Kidney (tissue), 14 donors: Measurements from ENCODE around the gene RUFY1. TPM values are rescaled to one million over a fixed set of nuclear protein-coding genes. Genes with fewer than 3 reads are reported as not detected.

Experiments
- DNase-seq, 5 donors: peaks; one replicate each; pipeline ENCODE4 v3.0.0-alpha.2; 2013 to 2020
- FAIRE-seq: peaks from 2 replicates; lab custom pipeline; 2012; peaks lifted over from hg19 to GRCh38; lab: Jason Lieb, UNC
- H3K27ac ChIP-seq, 2 donors: one replicate each; pipeline ENCODE4 v1.7.0; 2013; ENCODE audit warnings: low read depth in 2 of 2, low read length in 2 of 2, inconsistent platforms in 1 of 2
- H3K27me3 ChIP-seq: one replicate; pipeline ENCODE4 v1.7.1; 2013; ENCODE audit warnings: low read length, inconsistent platforms; ENCODE audit not compliant: control insufficient read depth, insufficient read depth
- H3K36me3 ChIP-seq, 3 donors: one replicate each; pipeline versions ENCODE4 v1.7.0 to v1.7.1; 2013; ENCODE audit warnings: low read length in 3 of 3, control low read depth in 1 of 3, inconsistent platforms in 1 of 3; ENCODE audit not compliant: insufficient read depth in 3 of 3, control insufficient read depth in 2 of 3
- H3K4me1 ChIP-seq, 3 donors: one replicate each; pipeline versions ENCODE4 v1.7.0 to v1.7.1; 2013; ENCODE audit warnings: low read length in 3 of 3, inconsistent platforms in 1 of 3, low read depth in 1 of 3; ENCODE audit not compliant: control insufficient read depth in 2 of 3, insufficient read depth in 2 of 3
- H3K4me3 ChIP-seq, 3 donors: one replicate each; pipeline versions ENCODE4 v1.7.0 to v1.8.1; 2013; ENCODE audit warnings: low read length in 3 of 3, control low read depth in 1 of 3, inconsistent platforms in 1 of 3
- H3K9ac ChIP-seq, 3 donors: one replicate each; pipeline versions ENCODE4 v1.7.0 to v1.7.1; 2013; ENCODE audit warnings: low read length in 3 of 3, control low read depth in 1 of 3, inconsistent platforms in 1 of 3
- H3K9me3 ChIP-seq, 3 donors: one replicate each; pipeline versions ENCODE4 v1.7.0 to v1.7.1; 2013; ENCODE audit warnings: low read length in 3 of 3, control low read depth in 1 of 3, inconsistent platforms in 1 of 3; ENCODE audit not compliant: control insufficient read depth in 2 of 3, insufficient read depth in 1 of 3
- CTCF ChIP-seq: IDR thresholded peaks from 3 replicates; pipeline ENCODE4 v1.5.1; 2012; ENCODE audit warnings: mild to moderate bottlenecking, moderate library complexity, borderline replicate concordance; ENCODE audit not compliant: insufficient read depth; ENCODE audit errors: extremely low read depth
- intact Hi-C: fragments of 100-400 bp; cut with DNase I; formaldehyde crosslinking; loops from one replicate; pipeline ENCODE4 v1.11.1; 2022
- polyA plus RNA-seq: library from polyadenylated mRNA; stranded (reverse); fragments of 350-450 nt; fragmentation: Illumina TruSeq; extraction: RNeasy Lipid Tissue Mini Kit (QIAGEN cat#74804); gene quantifications from one replicate; pipeline ENCODE4 v1.2.3, GENCODE V29; 2014; ENCODE audit warnings: low read depth, low replicate concordance; ENCODE audit not compliant: insufficient read depth
- total RNA-seq: library from RNA; stranded (reverse); fragmentation: NEBNext Ultra II Directional; extraction: Animal tissue kit (Norgen Biotek cat#: 25700); gene quantifications from one replicate; pipeline ENCODE4 v1.2.1, GENCODE V29; 2021
- donor health status: control.
- donor health status: control.
- donor health status: control.
- donor health status: control.
- donor health status: control.
- donor health status: DM: yes; HTN: yes; CAD: no.
- donor health status: Normal renal cell carcinoma (clear cell type).

The RUFY1 gene
- total and polyA plus RNA-seq, 2 donors from 2014 or later = 48.5 to 56.3 TPM

GRCh38 chr5:179504191-179504590 is 46.2 kb upstream of the RUFY1 start:
- H3K36me3 ChIP-seq = no peaks in the 10 kb centered on the region
- DNase-seq (peak in 1 of 5 donors; percentile 32), FAIRE-seq (no peak)
- no peak overlapping the region for H3K9ac ChIP-seq
- no peaks in the 10 kb centered on the region for H3K4me1 ChIP-seq
- H3K9me3 ChIP-seq = no peaks in the 10 kb centered on the region
- H3K27ac ChIP-seq = no peak overlapping the region
- intact Hi-C loops = no loop called here
- H3K27me3 ChIP-seq = no peaks in the 10 kb centered on the region
- TF ChIP-seq CTCF = no peak
- no peak overlapping the region for H3K4me3 ChIP-seq

GRCh38 chr5:179504600-179505396 is 45.6 kb upstream of the RUFY1 start:
- DNase-seq (peak in 3 of 5 donors; percentile 27 to 42 (median 30)), FAIRE-seq (no peak)
- Histone ChIP-seq H3K4me1 (no peaks in the 10 kb centered on the region), H3K9me3 (no peaks in the 10 kb centered on the region), H3K36me3 (no peaks in the 10 kb centered on the region), H3K27ac (no peak overlapping the region), H3K4me3 (no peak overlapping the region), H3K27me3 (no peaks in the 10 kb centered on the region), H3K9ac (no peak overlapping the region)
- intact Hi-C loops = no loop called here
- no peak for TF ChIP-seq CTCF

- Histone ChIP-seq H3K9ac (no peak overlapping the region), H3K4me3 (no peak overlapping the region), H3K9me3 (no peaks in the 10 kb centered on the region), H3K36me3 (no peaks in the 10 kb centered on the region), H3K27me3 (no peaks in the 10 kb centered on the region), H3K4me1 (no peaks in the 10 kb centered on the region), H3K27ac (no peak overlapping the region)
- DNase-seq (peak in 1 of 5 donors; percentile 24), FAIRE-seq (no peak)
- intact Hi-C loops = no loop called here
- no peak for TF ChIP-seq CTCF
Measured at GRCh38 chr5:179505636-179506261, 44.6 kb upstream of the RUFY1 start.
